ENCODE data around the gene NFIB. TPM values are rescaled to one million over a fixed set of nuclear protein-coding genes. Genes with fewer than 3 reads are reported as not detected.

NFIB gene
- total and polyA plus RNA-seq, 8 donors, result 88.8 to 144 (median 127) TPM

- H3K4me1 ChIP-seq, result peaks cover 18 to 24% of the 10 kb centered on the region in 2 donors
- H3K27me3 ChIP-seq, result no peaks in the 10 kb centered on the region
- ATAC-seq (no peak), DNase-seq (no peak)
- H3K4me3 ChIP-seq, result no peak overlapping the region
- no peaks in the 10 kb centered on the region for H3K9me3 ChIP-seq
- H3K27ac ChIP-seq, result no peak overlapping the region
- TF ChIP-seq, protein P1, sequence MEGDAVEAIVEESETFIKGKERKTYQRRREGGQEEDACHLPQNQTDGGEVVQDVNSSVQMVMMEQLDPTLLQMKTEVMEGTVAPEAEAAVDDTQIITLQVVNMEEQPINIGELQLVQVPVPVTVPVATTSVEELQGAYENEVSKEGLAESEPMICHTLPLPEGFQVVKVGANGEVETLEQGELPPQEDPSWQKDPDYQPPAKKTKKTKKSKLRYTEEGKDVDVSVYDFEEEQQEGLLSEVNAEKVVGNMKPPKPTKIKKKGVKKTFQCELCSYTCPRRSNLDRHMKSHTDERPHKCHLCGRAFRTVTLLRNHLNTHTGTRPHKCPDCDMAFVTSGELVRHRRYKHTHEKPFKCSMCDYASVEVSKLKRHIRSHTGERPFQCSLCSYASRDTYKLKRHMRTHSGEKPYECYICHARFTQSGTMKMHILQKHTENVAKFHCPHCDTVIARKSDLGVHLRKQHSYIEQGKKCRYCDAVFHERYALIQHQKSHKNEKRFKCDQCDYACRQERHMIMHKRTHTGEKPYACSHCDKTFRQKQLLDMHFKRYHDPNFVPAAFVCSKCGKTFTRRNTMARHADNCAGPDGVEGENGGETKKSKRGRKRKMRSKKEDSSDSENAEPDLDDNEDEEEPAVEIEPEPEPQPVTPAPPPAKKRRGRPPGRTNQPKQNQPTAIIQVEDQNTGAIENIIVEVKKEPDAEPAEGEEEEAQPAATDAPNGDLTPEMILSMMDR (IDR thresholded peaks at IDR 0.05), result no peak
- no peaks in the 10 kb centered on the region for H3K36me3 ChIP-seq
- intact Hi-C loops (cut with DNase I), result no loop called here
Measured at GRCh38 chr9:14221119-14221518, 92.8 kb downstream of the NFIB start.

- no peak overlapping the region for H3K4me3 ChIP-seq
- TF ChIP-seq, protein P1 (IDR thresholded peaks at IDR 0.05), result no peak
Measured at GRCh38 chr9:14220256-14220655, 93.7 kb downstream of the NFIB start.

DNA sequence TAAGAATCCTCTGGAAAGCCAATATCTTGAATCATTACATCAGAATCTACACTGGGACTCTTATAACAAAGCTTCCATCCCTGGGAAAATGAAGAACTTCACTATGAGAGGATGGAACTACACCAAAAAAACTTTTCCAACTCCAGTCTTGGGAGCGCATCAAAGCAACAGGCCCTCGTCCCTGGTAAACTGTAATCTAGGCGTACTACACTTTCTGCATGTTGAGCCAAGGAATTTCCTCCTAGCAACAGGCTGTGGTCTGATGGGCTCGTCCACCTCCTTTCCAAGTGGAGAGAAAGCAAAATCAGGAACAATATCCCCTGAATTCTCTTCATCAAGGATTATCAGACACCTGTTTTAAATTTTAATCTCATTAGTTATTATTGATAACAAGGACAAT is 94.1 kb downstream of the NFIB start:
- Histone ChIP-seq H3K27me3 (no peaks in the 10 kb centered on the region), H3K4me1 (peaks cover 18 to 29% of the 10 kb centered on the region in 2 donors), H3K27ac (no peak overlapping the region), H3K36me3 (no peaks in the 10 kb centered on the region), H3K4me3 (no peak overlapping the region), H3K9me3 (no peaks in the 10 kb centered on the region)
- TF ChIP-seq, protein P1 (IDR thresholded peaks at IDR 0.05), result no peak
- DNase-seq, result no peak
- intact Hi-C loops (cut with DNase I), result no loop called here
- no peak for ATAC-seq

More at GRCh38 chr9:14220256-14220655, 93.7 kb downstream of the NFIB start:
- intact Hi-C loops (cut with DNase I), result no loop called here
- Histone ChIP-seq H3K9me3 (no peaks in the 10 kb centered on the region), H3K27ac (no peak overlapping the region), H3K27me3 (no peaks in the 10 kb centered on the region), H3K4me1 (peaks cover 18 to 29% of the 10 kb centered on the region in 2 donors), H3K36me3 (no peaks in the 10 kb centered on the region)
- ATAC-seq, result no peak
- no peak for DNase-seq

DNA sequence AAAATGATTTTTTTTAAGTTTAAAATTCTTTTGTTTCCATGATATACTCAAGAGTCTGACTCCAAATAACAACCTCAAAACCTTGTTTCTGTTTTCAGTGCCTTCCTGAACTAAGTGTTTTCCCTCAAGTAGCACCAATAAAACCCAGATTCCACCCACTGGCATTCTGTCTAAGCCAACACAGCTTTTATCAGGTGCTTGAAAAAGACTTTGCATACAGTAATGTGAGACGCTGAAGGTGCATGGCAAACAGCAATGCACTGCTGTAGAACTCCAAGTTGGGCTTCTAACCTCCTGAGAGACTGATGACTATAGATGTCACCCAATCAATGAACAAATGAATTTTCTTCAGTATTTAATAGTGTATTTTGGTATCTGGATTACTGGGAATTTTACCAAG is 95.7 kb downstream of the NFIB start:
- peak overlapping the region in 1 of 2 donors; percentile 1 for H3K27ac ChIP-seq
- DNase-seq, result no peak
- intact Hi-C loops (cut with DNase I), result no loop called here
- H3K36me3 ChIP-seq, result no peaks in the 10 kb centered on the region
- TF ChIP-seq, protein P1 (IDR thresholded peaks at IDR 0.05), result no peak
- H3K4me1 ChIP-seq, result peaks cover 18 to 32% of the 10 kb centered on the region in 2 donors
- no peaks in the 10 kb centered on the region for H3K27me3 ChIP-seq
- no peak overlapping the region for H3K4me3 ChIP-seq
- H3K9me3 ChIP-seq, result no peaks in the 10 kb centered on the region
- ATAC-seq, result peak; percentile 82

GRCh38 chr9:14216612-14217194 is 97.2 kb downstream of the NFIB start:
- no peaks in the 10 kb centered on the region for H3K36me3 ChIP-seq
- H3K4me3 ChIP-seq, result no peak overlapping the region
- peak overlapping the region in 1 of 2 donors; percentile 18 for H3K27ac ChIP-seq
- ATAC-seq (no peak), DNase-seq (no peak)
- TF ChIP-seq, protein P1 (IDR thresholded peaks at IDR 0.05), result no peak
- intact Hi-C loops (cut with DNase I), result no loop called here
- no peaks in the 10 kb centered on the region for H3K27me3 ChIP-seq
- H3K9me3 ChIP-seq, result no peaks in the 10 kb centered on the region
- peaks cover 18 to 36% of the 10 kb centered on the region in 2 donors for H3K4me1 ChIP-seq
